Esophagus muscularis mucosa (tissue), 4 donors: ENCODE results near the gene SLC45A3. TPM values are rescaled to one million over a fixed set of nuclear protein-coding genes. Genes with fewer than 3 reads are reported as not detected.

Source experiments
- DNase-seq: peaks from one replicate; pipeline ENCODE4 v3.0.0-alpha.2; 2017; ENCODE audit errors: extremely low spot score
- H3K27ac ChIP-seq, 4 donors: fragments of 200-600 bp; sonication (generic); replicated peaks in 1 of 4; 1 replicate in 3 of 4; 2 replicates in 1 of 4; pipeline ENCODE4 v1.5.1; 2016 to 2019; ENCODE audit warnings: mild to moderate bottlenecking in 1 of 4
- H3K27me3 ChIP-seq, 4 donors: fragments of 200-600 bp; sonication (generic); one replicate each; pipeline versions ENCODE4 v1.5.1 to v1.6.0; 2016 to 2019
- H3K36me3 ChIP-seq, 4 donors: fragments of 200-600 bp; sonication (generic); one replicate each; pipeline ENCODE4 v1.5.1; 2016 to 2019
- H3K4me1 ChIP-seq, 4 donors: fragments of 200-600 bp; sonication (generic); one replicate each; pipeline ENCODE4 v1.5.1; 2016 to 2019
- H3K4me3 ChIP-seq, 4 donors: fragments of 200-600 bp; sonication (generic); 1 replicate in 2 of 4; 2 replicates in 2 of 4; pipeline ENCODE4 v1.5.1; 2016 to 2019; ENCODE audit warnings: mild to moderate bottlenecking in 4 of 4, moderate library complexity in 1 of 4
- H3K9me3 ChIP-seq, 4 donors: fragments of 200-600 bp; sonication (generic); 1 replicate in 3 of 4; 2 replicates in 1 of 4; pipeline ENCODE4 v1.5.1; 2016 to 2019
- EP300 ChIP-seq: sonication (generic); formaldehyde crosslinking; IDR thresholded peaks from one replicate; pipeline ENCODE4 v1.6.1; 2017; ENCODE audit warnings: antibody characterized with exemption
- POLR2A ChIP-seq: fragments of 450-650 bp; IDR thresholded peaks from one replicate; pipeline ENCODE4 v1.6.1; 2017; ENCODE audit warnings: antibody characterized with exemption, moderate library complexity, mild to moderate bottlenecking, low read depth
- POLR2AphosphoS5 ChIP-seq, 2 donors: sonication (generic); formaldehyde crosslinking; IDR thresholded peaks; one replicate each; pipeline ENCODE4 v1.6.1; 2017; ENCODE audit warnings: antibody characterized with exemption in 2 of 2
- WGBS: methylation state at CpG from one replicate; pipeline ENCODE4 v1.1.5; 2018; 5-methylcytosine and 5-hydroxymethylcytosine counted together
- intact Hi-C: fragments of 100-400 bp; cut with DNase I; formaldehyde crosslinking; loops from one replicate; pipeline ENCODE4 v1.15.1; 2023
- total RNA-seq, 4 donors: library from RNA; depleted of rRNA; stranded (reverse); fragments of >200 nt; gene quantifications; one replicate each; pipeline versions ENCODE4 v1.1.0 to v1.2.1, GENCODE V29; 2016
- TF ChIP-seq, protein P1 (sequence below), 3 experiments: fragments of 200-600 bp in 2 of 3; fragments of 450-650 bp in 1 of 3; sonication (generic) in 2 of 3; IDR thresholded peaks; one replicate each; pipeline ENCODE4 v1.5.1; 2017 to 2019; ENCODE audit warnings: antibody characterized with exemption in 3 of 3, mild to moderate bottlenecking in 2 of 3, moderate library complexity in 1 of 3

The SLC45A3 gene
- total RNA-seq, 4 donors from 2014 or later = 0.86 to 1.7 (median 1.1) TPM

- Histone ChIP-seq H3K27me3 (no peaks in the 10 kb centered on the region), H3K36me3 (no peaks in the 10 kb centered on the region), H3K27ac (peak overlapping the region in 3 of 4 donors; percentile 96 to 98 (median 97)), H3K9me3 (no peaks in the 10 kb centered on the region), H3K4me1 (peaks cover 34 to 62% (median 37%) of the 10 kb centered on the region in 4 donors), H3K4me3 (peak overlapping the region in 1 of 4 donors; percentile 3)
- intact Hi-C loops = no loop called here
- TF ChIP-seq, protein P1, sequence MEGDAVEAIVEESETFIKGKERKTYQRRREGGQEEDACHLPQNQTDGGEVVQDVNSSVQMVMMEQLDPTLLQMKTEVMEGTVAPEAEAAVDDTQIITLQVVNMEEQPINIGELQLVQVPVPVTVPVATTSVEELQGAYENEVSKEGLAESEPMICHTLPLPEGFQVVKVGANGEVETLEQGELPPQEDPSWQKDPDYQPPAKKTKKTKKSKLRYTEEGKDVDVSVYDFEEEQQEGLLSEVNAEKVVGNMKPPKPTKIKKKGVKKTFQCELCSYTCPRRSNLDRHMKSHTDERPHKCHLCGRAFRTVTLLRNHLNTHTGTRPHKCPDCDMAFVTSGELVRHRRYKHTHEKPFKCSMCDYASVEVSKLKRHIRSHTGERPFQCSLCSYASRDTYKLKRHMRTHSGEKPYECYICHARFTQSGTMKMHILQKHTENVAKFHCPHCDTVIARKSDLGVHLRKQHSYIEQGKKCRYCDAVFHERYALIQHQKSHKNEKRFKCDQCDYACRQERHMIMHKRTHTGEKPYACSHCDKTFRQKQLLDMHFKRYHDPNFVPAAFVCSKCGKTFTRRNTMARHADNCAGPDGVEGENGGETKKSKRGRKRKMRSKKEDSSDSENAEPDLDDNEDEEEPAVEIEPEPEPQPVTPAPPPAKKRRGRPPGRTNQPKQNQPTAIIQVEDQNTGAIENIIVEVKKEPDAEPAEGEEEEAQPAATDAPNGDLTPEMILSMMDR (IDR thresholded peaks at IDR 0.05) = no peak
- TF ChIP-seq POLR2AphosphoS5 (IDR thresholded peaks at IDR 0.05) = no peak
- no peak for TF ChIP-seq EP300
- TF ChIP-seq POLR2A = no peak
- WGBS = 84% methylated on average over 6 of the region's 6 CpGs
- DNase-seq = peak; percentile 72
These were observed 50.6 kb downstream of the SLC45A3 start for GRCh38 chr1:205629751-205630150.

- H3K4me3 ChIP-seq = no peak overlapping the region
- H3K27ac ChIP-seq = no peak overlapping the region
- intact Hi-C loops = no loop called here
- H3K4me1 ChIP-seq = peaks cover 31 to 60% (median 33%) of the 10 kb centered on the region in 4 donors
- 87% methylated on average over 8 of the region's 8 CpGs for WGBS
- no peaks in the 10 kb centered on the region for H3K27me3 ChIP-seq
- DNase-seq = peak; percentile 8
- H3K36me3 ChIP-seq = peaks cover 0 to 8% (median 6%) of the 10 kb centered on the region in 4 donors
- TF ChIP-seq, protein P1 (IDR thresholded peaks at IDR 0.05) = no peak
- TF ChIP-seq POLR2AphosphoS5 (IDR thresholded peaks at IDR 0.05) = no peak
- no peak for TF ChIP-seq POLR2A
- TF ChIP-seq EP300 = no peak
- H3K9me3 ChIP-seq = no peaks in the 10 kb centered on the region
These were observed 52.4 kb downstream of the SLC45A3 start for GRCh38 chr1:205627956-205628355.

DNA sequence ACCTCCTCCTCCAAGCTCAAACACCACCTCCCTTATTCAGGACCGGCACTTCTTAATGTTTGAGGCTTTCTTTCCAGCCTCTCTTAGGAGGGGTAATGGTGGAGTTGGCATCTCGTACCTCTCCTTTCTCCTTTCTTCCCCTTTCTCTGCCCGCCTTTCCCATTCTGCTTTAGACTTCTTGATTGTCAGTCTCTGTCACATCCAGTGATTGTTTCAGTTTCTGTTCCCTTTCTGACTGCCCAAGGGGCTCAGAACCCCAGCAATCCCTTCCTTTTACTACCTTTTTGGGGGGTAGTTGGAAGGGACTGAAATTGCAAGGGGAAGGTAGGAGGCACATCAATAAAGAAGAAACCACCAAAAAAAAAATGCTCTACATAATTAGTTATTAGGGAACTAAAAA lies 54.1 kb downstream of the SLC45A3 start:
- Histone ChIP-seq H3K4me3 (no peak overlapping the region), H3K27ac (no peak overlapping the region), H3K36me3 (peaks cover 12 to 25% (median 21%) of the 10 kb centered on the region in 4 donors), H3K27me3 (no peaks in the 10 kb centered on the region), H3K4me1 (peaks cover 24 to 51% (median 26%) of the 10 kb centered on the region in 4 donors), H3K9me3 (no peaks in the 10 kb centered on the region)
- 84% methylated on average over 3 of the region's 3 CpGs for WGBS
- intact Hi-C loops = no loop called here
- no peak for DNase-seq
- TF ChIP-seq EP300 (no peak), POLR2AphosphoS5 (IDR thresholded peaks at IDR 0.05) (no peak), POLR2A (no peak)
- TF ChIP-seq, protein P1 (IDR thresholded peaks at IDR 0.05) = no peak

DNA sequence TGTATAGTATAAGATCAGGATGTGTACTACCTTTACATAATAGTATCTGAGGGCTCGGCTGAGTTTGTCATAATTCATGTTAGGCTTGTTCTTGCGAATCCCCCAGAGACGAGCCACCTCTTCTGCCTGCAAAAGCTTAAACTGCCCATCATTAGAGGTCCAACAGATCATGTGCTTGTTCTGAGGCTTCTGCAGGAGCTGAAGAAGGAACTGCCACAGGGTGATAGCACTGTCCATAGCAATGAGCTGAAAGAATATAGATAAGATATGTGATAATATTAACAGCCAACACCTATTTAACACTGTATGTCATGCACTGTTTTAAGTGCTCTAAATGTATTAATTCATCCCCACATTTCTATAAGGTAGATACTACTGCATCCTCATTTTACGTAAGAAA lies 56.7 kb downstream of the SLC45A3 start:
- intact Hi-C loops = no loop called here
- Histone ChIP-seq H3K4me1 (peaks cover 4 to 32% (median 6%) of the 10 kb centered on the region in 4 donors), H3K9me3 (no peaks in the 10 kb centered on the region), H3K4me3 (no peak overlapping the region), H3K36me3 (peaks cover 21 to 50% (median 44%) of the 10 kb centered on the region in 4 donors), H3K27ac (no peak overlapping the region), H3K27me3 (no peaks in the 10 kb centered on the region)
- DNase-seq = no peak
- TF ChIP-seq EP300 = no peak
- TF ChIP-seq POLR2AphosphoS5 (IDR thresholded peaks at IDR 0.05) = no peak
- TF ChIP-seq, protein P1 (IDR thresholded peaks at IDR 0.05) = no peak
- TF ChIP-seq POLR2A = no peak
- WGBS = 89% methylated on average over 4 of the region's 4 CpGs

DNA sequence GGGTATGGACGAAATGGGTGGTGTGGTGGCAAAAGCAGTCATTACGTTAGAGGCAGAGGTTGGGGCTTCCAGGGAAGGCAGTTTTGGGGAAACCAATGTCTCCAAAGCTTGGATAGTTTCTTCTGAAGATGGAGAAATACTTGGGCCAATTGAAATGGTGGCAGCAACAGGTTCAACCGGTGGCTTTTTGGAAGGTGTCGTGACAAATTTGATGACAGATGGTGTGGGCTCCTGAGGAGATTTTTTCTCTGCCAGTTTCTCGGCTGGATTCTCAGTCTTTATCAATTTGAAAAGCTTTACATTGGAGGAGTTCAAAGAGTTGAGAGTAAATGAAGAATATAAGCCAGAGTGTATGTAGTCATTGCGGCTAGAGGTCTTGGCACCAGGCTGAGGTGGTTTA lies 60.0 kb downstream of the SLC45A3 start:
- no peak for DNase-seq
- intact Hi-C loops = no loop called here
- Histone ChIP-seq H3K36me3 (peaks cover 34 to 84% (median 75%) of the 10 kb centered on the region in 4 donors), H3K27me3 (no peaks in the 10 kb centered on the region), H3K9me3 (no peaks in the 10 kb centered on the region), H3K27ac (no peak overlapping the region), H3K4me3 (no peak overlapping the region), H3K4me1 (peaks cover 0 to 2% (median 0%) of the 10 kb centered on the region in 4 donors)
- TF ChIP-seq EP300 = no peak
- TF ChIP-seq POLR2A = no peak
- TF ChIP-seq, protein P1 (IDR thresholded peaks at IDR 0.05) = no peak
- no peak for TF ChIP-seq POLR2AphosphoS5 (IDR thresholded peaks at IDR 0.05)
- WGBS = 80% methylated on average over 6 of the region's 6 CpGs
